HCT116 (cell line): ENCODE results near the gene ANO2. TPM values are rescaled to one million over a fixed set of nuclear protein-coding genes. Genes with fewer than 3 reads are reported as not detected.

Experiments
- ATAC-seq: fragments of 200-7000 bp; cut with Tn5 transposase; 2 replicates; pipeline ENCODE4 v1.9.1; 2020; ENCODE audit warnings: mild to moderate bottlenecking, moderate library complexity
- BruUV-seq: library from RNA; stranded (reverse); fragments of 400-500 nt; replicated peaks from 2 replicates; lab custom pipeline; 2021; lab: Mats Ljungman, UMichigan
- CTCF ChIA-PET: fragments of 300-600 bp; sonication (Branson Sonifier 250); formaldehyde crosslinking; loops from one replicate; lab custom pipeline; 2021; ENCODE audit warnings: antibody characterized with exemption; lab: Charles Lee
- POLR2A ChIA-PET: fragments of 300-600, 350-600 bp; sonication (Branson Sonifier 250); formaldehyde crosslinking; loops from one replicate; lab custom pipeline; 2021; ENCODE audit warnings: antibody characterized with exemption; lab: Charles Lee
- RAD21 ChIA-PET, 2 experiments: fragments of 300-600 bp; sonication (Branson Sonifier 250); formaldehyde crosslinking; loops; one replicate each; lab custom pipeline; 2023; ENCODE audit warnings: low total read pairs in 2 of 2; ENCODE audit not compliant: uncharacterized antibody in 2 of 2, unreplicated experiment in 2 of 2, low non-redundant PET in 1 of 2; lab: Charles Lee
- DNase-seq: peaks from one replicate; pipeline ENCODE4 v3.0.0-alpha.2; 2010; ENCODE audit warnings: low read depth, low spot score
- H2AFZ ChIP-seq: fragments of 200-600 bp; shearing (Covaris generic), sonication (generic); 2 replicates; pipeline ENCODE4 v1.6.1; 2017; ENCODE audit warnings: low read depth, mixed run types, mixed read lengths, antibody characterized with exemption, low read length; ENCODE audit not compliant: poor library complexity, severe bottlenecking
- H3K27ac ChIP-seq: 2 replicates; pipeline ENCODE4 v1.5.1; 2012; ENCODE audit warnings: low read depth, low read length
- H3K27me3 ChIP-seq: fragments of 200-600 bp; sonication (generic); 2 replicates; pipeline ENCODE4 v1.6.1; 2016; ENCODE audit warnings: mixed run types, low read length, mixed read lengths; ENCODE audit not compliant: insufficient read depth
- H3K36me3 ChIP-seq, 2 experiments: fragments of 200-500 bp in 1 of 2; fragments of 200-600 bp in 1 of 2; sonication (Bioruptor generic) in 1 of 2; sonication (generic) in 1 of 2; 2 replicates each; pipeline versions ENCODE4 v1.5.1 to v1.6.1; 2014 to 2016; ENCODE audit warnings: low read length in 2 of 2, inconsistent platforms in 1 of 2, mixed read lengths in 1 of 2, mixed run types in 1 of 2; ENCODE audit not compliant: insufficient read depth in 2 of 2, control insufficient read depth in 1 of 2
- H3K4me1 ChIP-seq, 2 experiments: fragments of 200-600 bp in 1 of 2; sonication (generic) in 1 of 2; 2 replicates each; pipeline versions ENCODE4 v1.5.1 to v1.6.1; 2012 to 2017; ENCODE audit warnings: low read length in 2 of 2, inconsistent platforms in 1 of 2, mild to moderate bottlenecking in 1 of 2, mixed read lengths in 1 of 2, mixed run types in 1 of 2, moderate library complexity in 1 of 2; ENCODE audit not compliant: insufficient read depth in 2 of 2, control insufficient read depth in 1 of 2
- H3K4me2 ChIP-seq: fragments of 200-600 bp; sonication (generic); 2 replicates; pipeline ENCODE4 v1.6.1; 2017; ENCODE audit warnings: mixed run types, low read length, mixed read lengths
- H3K4me3 ChIP-seq, 2 experiments: fragments of 200-600 bp in 1 of 2; sonication (generic) in 1 of 2; replicated peaks in 1 of 2; 2 replicates each; pipeline ENCODE4 v1.5.1; 2011 to 2016; ENCODE audit warnings: low read length in 2 of 2, control low read depth in 1 of 2, low read depth in 1 of 2, mild to moderate bottlenecking in 1 of 2, mixed read lengths in 1 of 2, mixed run types in 1 of 2
- H3K79me2 ChIP-seq: fragments of 200-600 bp; sonication (generic); 2 replicates; pipeline ENCODE4 v1.6.1; 2017; ENCODE audit warnings: mild to moderate bottlenecking, mixed run types, low read length, moderate library complexity, mixed read lengths; ENCODE audit not compliant: insufficient read depth
- H3K9ac ChIP-seq: fragments of 200-600 bp; sonication (generic); 2 replicates; pipeline ENCODE4 v1.6.1; 2016; ENCODE audit warnings: low read length, mixed read lengths
- H3K9me2 ChIP-seq: fragments of 200-600 bp; sonication (generic), shearing (Covaris generic); 2 replicates; pipeline ENCODE4 v1.6.1; 2017; ENCODE audit warnings: mixed run types, mild to moderate bottlenecking, moderate library complexity; ENCODE audit not compliant: insufficient read depth
- H3K9me3 ChIP-seq, 2 experiments: fragments of 200-500 bp in 1 of 2; fragments of 200-600 bp in 1 of 2; sonication (Bioruptor generic) in 1 of 2; sonication (generic) in 1 of 2; 2 replicates each; pipeline ENCODE4 v1.6.1; 2014 to 2017; ENCODE audit warnings: low read length in 2 of 2, mixed read lengths in 2 of 2, inconsistent platforms in 1 of 2, low read depth in 1 of 2, mild to moderate bottlenecking in 1 of 2, mixed run types in 1 of 2, moderate library complexity in 1 of 2; ENCODE audit not compliant: control insufficient read depth in 1 of 2, insufficient read depth in 1 of 2
- H4K20me1 ChIP-seq: fragments of 200-600 bp; sonication (generic), shearing (Covaris generic); 2 replicates; pipeline ENCODE4 v1.6.1; 2017; ENCODE audit warnings: mixed run types, mild to moderate bottlenecking, moderate library complexity; ENCODE audit not compliant: insufficient read depth
- CEBPB ChIP-seq: IDR thresholded peaks from 2 replicates; pipeline ENCODE4 v1.6.1; 2012; ENCODE audit warnings: low read depth
- CTCF ChIP-seq, 3 experiments: fragments of 200-600 bp in 1 of 3; sonication (generic) in 1 of 3; IDR thresholded peaks in 2 of 3; conservative IDR thresholded peaks in 1 of 3; 2 replicates each; pipeline ENCODE4 v1.5.1; 2012 to 2017; ENCODE audit warnings: low read depth in 2 of 3, low read length in 2 of 3, antibody characterized with exemption in 1 of 3, borderline replicate concordance in 1 of 3, control low read depth in 1 of 3, mild to moderate bottlenecking in 1 of 3, mixed read lengths in 1 of 3, mixed run types in 1 of 3, moderate library complexity in 1 of 3; ENCODE audit not compliant: insufficient read depth in 1 of 3
- EGR1 ChIP-seq: IDR thresholded peaks from 2 replicates; pipeline ENCODE4 v1.6.1; 2012; ENCODE audit warnings: low read depth
- EZH2phosphoT487 ChIP-seq: fragments of 200-600 bp; IDR thresholded peaks from 2 replicates; pipeline ENCODE4 v1.6.1; 2018; ENCODE audit warnings: antibody characterized with exemption, borderline replicate concordance
- FOSL1 ChIP-seq: IDR thresholded peaks from 2 replicates; pipeline ENCODE4 v1.6.1; 2012; ENCODE audit warnings: low read depth
- JUND ChIP-seq: IDR thresholded peaks from 2 replicates; pipeline ENCODE4 v1.6.1; 2012
- RAD21 ChIP-seq: IDR thresholded peaks from 2 replicates; pipeline ENCODE4 v1.6.1; 2012; ENCODE audit warnings: low read depth, mild to moderate bottlenecking
- SP1 ChIP-seq: IDR thresholded peaks from 2 replicates; pipeline ENCODE4 v1.6.1; 2012; ENCODE audit warnings: low read depth
- SRF ChIP-seq: IDR thresholded peaks from 2 replicates; pipeline ENCODE4 v1.6.1; 2012; ENCODE audit warnings: low read depth
- TCF7L2 ChIP-seq: IDR thresholded peaks from 2 replicates; pipeline ENCODE4 v1.7.0; 2011; ENCODE audit warnings: borderline replicate concordance, inconsistent platforms; ENCODE audit not compliant: insufficient read depth, insufficient read length; ENCODE audit errors: extremely low read depth
- ZNF274 ChIP-seq: fragments of 200-500 bp; sonication (Bioruptor generic); IDR thresholded peaks from 2 replicates; pipeline ENCODE4 v1.6.1; 2014; ENCODE audit warnings: mild to moderate bottlenecking, low read depth, low read length, inconsistent platforms
- intact Hi-C: fragments of 100-400 bp; cut with micrococcal nuclease; formaldehyde crosslinking; loops from 2 replicates; pipeline ENCODE4 v1.10.0; 2022
- total RNA-seq: library from RNA; stranded (reverse); gene quantifications from one replicate; pipeline ENCODE4 v1.2.1, GENCODE V29; 2021; ENCODE audit not compliant: unreplicated experiment
- TF ChIP-seq, protein P1 (sequence below): IDR thresholded peaks from 2 replicates; pipeline ENCODE4 v1.6.1; 2012
- TF ChIP-seq, protein P2 (sequence below): IDR thresholded peaks from 2 replicates; pipeline ENCODE4 v1.6.1; 2012; ENCODE audit warnings: low read depth
- TF ChIP-seq, protein P3 (sequence below): IDR thresholded peaks from 2 replicates; pipeline ENCODE4 v1.6.1; 2012

The ANO2 gene
- total RNA-seq, 1 experiment from 2014 or later, result not detected

- H3K4me1 ChIP-seq, result no peaks in the 10 kb centered on the region
- ChIA-PET RAD21 (no interaction called here), CTCF (interaction anchor here (0.7 to 1.0 kb wide), 2 partner anchors 10 to 785 kb away, joined by 4 to 6 read pairs; no protein-coding TSS in a partner anchor), POLR2A (no interaction called here)
- no peak overlapping the region for H3K4me3 ChIP-seq
- H3K9me3 ChIP-seq, result no peaks in the 10 kb centered on the region
- H3K27ac ChIP-seq, result no peak overlapping the region
- no peaks in the 10 kb centered on the region for H3K79me2 ChIP-seq
- no peaks in the 10 kb centered on the region for H3K27me3 ChIP-seq
- intact Hi-C loops, result no loop called here
- no peak overlapping the region for H2AFZ ChIP-seq
- H3K9ac ChIP-seq, result no peak overlapping the region
- no peaks in the 10 kb centered on the region for H3K9me2 ChIP-seq
- ATAC-seq (no peak), DNase-seq (no peak)
- no peaks in the 10 kb centered on the region for H4K20me1 ChIP-seq
- no peak overlapping the region for H3K4me2 ChIP-seq
- no TSS peak for BruUV-seq
- no peak for TF ChIP-seq CEBPB
- no peaks in the 10 kb centered on the region for H3K36me3 ChIP-seq
These were observed 11.9 kb upstream of the ANO2 start for GRCh38 chr12:5956987-5957386.

- intact Hi-C loops, result no loop called here
- H3K27ac ChIP-seq, result no peak overlapping the region
- no TSS peak for BruUV-seq
- H3K4me1 ChIP-seq, result no peaks in the 10 kb centered on the region
- no peaks in the 10 kb centered on the region for H3K79me2 ChIP-seq
- H3K27me3 ChIP-seq, result peaks cover 13% of the 10 kb centered on the region; the same call in 1 of the 2 replicates
- DNase-seq, result no peak
- no peaks in the 10 kb centered on the region for H3K9me3 ChIP-seq
- ChIA-PET RAD21 (no interaction called here), CTCF (no interaction called here), POLR2A (no interaction called here)
- H3K9me2 ChIP-seq, result no peaks in the 10 kb centered on the region
- no peaks in the 10 kb centered on the region for H4K20me1 ChIP-seq
- no peaks in the 10 kb centered on the region for H3K36me3 ChIP-seq
- ATAC-seq, result no peak
- H3K4me2 ChIP-seq, result no peak overlapping the region
- H3K4me3 ChIP-seq, result no peak overlapping the region
- H2AFZ ChIP-seq, result no peak overlapping the region
- TF ChIP-seq, protein P1, sequence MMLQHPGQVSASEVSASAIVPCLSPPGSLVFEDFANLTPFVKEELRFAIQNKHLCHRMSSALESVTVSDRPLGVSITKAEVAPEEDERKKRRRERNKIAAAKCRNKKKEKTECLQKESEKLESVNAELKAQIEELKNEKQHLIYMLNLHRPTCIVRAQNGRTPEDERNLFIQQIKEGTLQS, result no peak
- TF ChIP-seq SP1 (no peak), ZNF274 (no peak), CTCF (IDR thresholded peaks at IDR 0.05 in 2 of 3, conservative IDR thresholded peaks at IDR 0.05 in 1 of 3; ENCODE audit: borderline replicate concordance in 1 of 3, insufficient read depth in 1 of 3, low read depth in 2 of 3, low read length in 2 of 3) (no peak), JUND (no peak), FOSL1 (no peak), SRF (no peak), RAD21 (no peak), EGR1 (no peak), EZH2phosphoT487 (no peak), TCF7L2 (no peak)
- TF ChIP-seq, protein P2, sequence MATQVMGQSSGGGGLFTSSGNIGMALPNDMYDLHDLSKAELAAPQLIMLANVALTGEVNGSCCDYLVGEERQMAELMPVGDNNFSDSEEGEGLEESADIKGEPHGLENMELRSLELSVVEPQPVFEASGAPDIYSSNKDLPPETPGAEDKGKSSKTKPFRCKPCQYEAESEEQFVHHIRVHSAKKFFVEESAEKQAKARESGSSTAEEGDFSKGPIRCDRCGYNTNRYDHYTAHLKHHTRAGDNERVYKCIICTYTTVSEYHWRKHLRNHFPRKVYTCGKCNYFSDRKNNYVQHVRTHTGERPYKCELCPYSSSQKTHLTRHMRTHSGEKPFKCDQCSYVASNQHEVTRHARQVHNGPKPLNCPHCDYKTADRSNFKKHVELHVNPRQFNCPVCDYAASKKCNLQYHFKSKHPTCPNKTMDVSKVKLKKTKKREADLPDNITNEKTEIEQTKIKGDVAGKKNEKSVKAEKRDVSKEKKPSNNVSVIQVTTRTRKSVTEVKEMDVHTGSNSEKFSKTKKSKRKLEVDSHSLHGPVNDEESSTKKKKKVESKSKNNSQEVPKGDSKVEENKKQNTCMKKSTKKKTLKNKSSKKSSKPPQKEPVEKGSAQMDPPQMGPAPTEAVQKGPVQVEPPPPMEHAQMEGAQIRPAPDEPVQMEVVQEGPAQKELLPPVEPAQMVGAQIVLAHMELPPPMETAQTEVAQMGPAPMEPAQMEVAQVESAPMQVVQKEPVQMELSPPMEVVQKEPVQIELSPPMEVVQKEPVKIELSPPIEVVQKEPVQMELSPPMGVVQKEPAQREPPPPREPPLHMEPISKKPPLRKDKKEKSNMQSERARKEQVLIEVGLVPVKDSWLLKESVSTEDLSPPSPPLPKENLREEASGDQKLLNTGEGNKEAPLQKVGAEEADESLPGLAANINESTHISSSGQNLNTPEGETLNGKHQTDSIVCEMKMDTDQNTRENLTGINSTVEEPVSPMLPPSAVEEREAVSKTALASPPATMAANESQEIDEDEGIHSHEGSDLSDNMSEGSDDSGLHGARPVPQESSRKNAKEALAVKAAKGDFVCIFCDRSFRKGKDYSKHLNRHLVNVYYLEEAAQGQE, result no peak
- TF ChIP-seq, protein P3, sequence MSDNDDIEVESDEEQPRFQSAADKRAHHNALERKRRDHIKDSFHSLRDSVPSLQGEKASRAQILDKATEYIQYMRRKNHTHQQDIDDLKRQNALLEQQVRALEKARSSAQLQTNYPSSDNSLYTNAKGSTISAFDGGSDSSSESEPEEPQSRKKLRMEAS, result no peak
- H3K9ac ChIP-seq, result no peak overlapping the region
These were observed 9.6 kb upstream of the ANO2 start for GRCh38 chr12:5954661-5955060.
